OCI-LY3 (cell line): Measurements from ENCODE around the gene ZNF358.

Source experiments
- H2AFZ ChIP-seq: fragments of 200-600, 300-600 bp; shearing (Covaris generic); 2 replicates; pipeline ENCODE4 v1.6.0; 2014; ENCODE audit warnings: antibody characterized with exemption, low read depth, low read length
- H3K27ac ChIP-seq: fragments of 200-600, 300-600 bp; sonication (generic); 2 replicates; pipeline ENCODE4 v1.5.1; 2014; ENCODE audit warnings: mild to moderate bottlenecking, low read length, moderate library complexity, mixed read lengths
- H3K27me3 ChIP-seq: fragments of 200-600, 300-600 bp; sonication (generic); 2 replicates; pipeline ENCODE4 v1.6.1; 2014; ENCODE audit warnings: low read depth, low read length, mixed read lengths
- H3K36me3 ChIP-seq: fragments of 200-600, 300-600 bp; sonication (generic); replicated peaks from 2 replicates; pipeline ENCODE3; 2014; ENCODE audit warnings: low read depth, low read length, mixed read lengths
- H3K4me1 ChIP-seq: fragments of 300-600, 200-600 bp; sonication (generic); 2 replicates; pipeline ENCODE4 v1.6.1; 2014; ENCODE audit warnings: low read length, mixed read lengths
- H3K4me2 ChIP-seq: fragments of 200-600, 300-600 bp; sonication (generic); 2 replicates; pipeline ENCODE4 v1.6.1; 2014; ENCODE audit warnings: low read length, mixed read lengths
- H3K4me3 ChIP-seq: fragments of 300-600, 200-600 bp; sonication (generic); 2 replicates; pipeline ENCODE4 v1.5.1; 2014; ENCODE audit warnings: antibody characterized with exemption, mild to moderate bottlenecking, low read length, moderate library complexity
- H3K79me2 ChIP-seq: fragments of 300-600, 200-600 bp; shearing (Covaris generic); 2 replicates; pipeline ENCODE4 v1.6.1; 2014; ENCODE audit warnings: mild to moderate bottlenecking, low read length, mixed read lengths
- H3K9ac ChIP-seq: fragments of 300-600, 200-600 bp; shearing (Covaris generic); 2 replicates; pipeline ENCODE4 v1.6.0; 2014; ENCODE audit warnings: mild to moderate bottlenecking, low read length, moderate library complexity
- H3K9me3 ChIP-seq: fragments of 200-600, 300-600 bp; shearing (Covaris generic); 2 replicates; pipeline ENCODE4 v1.6.1; 2014; ENCODE audit warnings: low read length, mixed read lengths; ENCODE audit not compliant: insufficient read depth
- H4K20me1 ChIP-seq: fragments of 200-600, 300-600 bp; sonication (generic); 2 replicates; pipeline ENCODE4 v1.6.1; 2016; ENCODE audit warnings: low read length, mixed read lengths; ENCODE audit not compliant: insufficient read depth
- CTCF ChIP-seq: fragments of 200-600, 300-600 bp; sonication (generic); IDR thresholded peaks from 2 replicates; pipeline ENCODE4 v1.5.1; 2014; ENCODE audit warnings: antibody characterized with exemption, low read length, low read depth
- EZH2phosphoT487 ChIP-seq: fragments of 200-600 bp; shearing (Covaris generic); IDR thresholded peaks from 2 replicates; pipeline ENCODE4 v1.6.1; 2018; ENCODE audit warnings: antibody characterized with exemption, mixed run types, low read depth

ZNF358 gene

DNA sequence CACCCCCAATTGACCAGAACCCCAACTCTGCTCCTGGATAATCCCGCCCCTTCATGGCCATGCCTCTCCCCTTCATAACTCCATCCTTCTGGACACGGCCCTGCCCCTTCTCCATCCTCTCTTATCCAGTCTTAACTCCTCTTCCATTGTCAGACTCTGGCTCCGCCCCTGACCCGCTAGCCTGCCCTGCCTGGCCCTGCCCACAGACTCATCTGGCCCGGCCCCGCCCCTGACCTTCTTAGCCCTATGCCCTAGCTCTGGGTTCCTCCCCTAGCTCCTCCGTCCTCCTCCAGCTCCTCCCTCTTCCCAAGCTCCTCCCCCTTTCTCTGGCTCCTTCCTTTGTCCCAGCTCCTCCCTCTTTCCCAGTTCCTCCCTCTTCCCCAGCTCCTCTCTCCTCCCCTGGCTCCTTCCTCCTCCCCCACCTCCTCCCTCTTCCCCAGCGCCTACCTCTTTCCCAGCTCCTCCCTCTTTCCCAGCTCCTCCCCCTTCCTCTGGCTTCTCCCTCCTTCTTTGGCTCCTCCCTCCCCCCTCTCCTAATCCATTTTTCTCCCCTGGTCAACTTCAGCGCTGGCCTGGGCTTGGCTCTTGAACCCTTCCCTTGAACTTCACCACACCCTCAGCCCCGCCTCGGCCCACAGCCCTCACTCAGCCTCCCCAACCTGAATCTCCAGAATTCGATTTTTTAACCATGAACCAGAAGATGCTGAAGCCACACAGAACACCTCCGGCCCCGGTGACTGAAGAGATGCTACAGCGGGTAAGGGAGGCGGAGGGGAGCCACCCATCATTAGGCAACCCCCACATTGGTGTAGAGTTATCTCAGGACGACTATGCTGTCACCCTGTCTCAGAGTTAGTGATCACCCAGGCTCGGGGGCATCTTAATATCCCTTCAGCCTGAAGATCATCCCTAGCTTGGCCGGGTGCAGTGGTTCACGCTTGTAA, 9.2 kb upstream of the ZNF358 start:
- Histone ChIP-seq H3K4me3 (no peak overlapping the region), H3K9me3 (no peaks in the 10 kb centered on the region), H3K27ac (no peak overlapping the region), H3K9ac (no peak overlapping the region), H4K20me1 (no peaks in the 10 kb centered on the region), H2AFZ (no peak overlapping the region), H3K79me2 (no peaks in the 10 kb centered on the region), H3K4me1 (no peaks in the 10 kb centered on the region), H3K27me3 (no peaks in the 10 kb centered on the region), H3K36me3 (no peaks in the 10 kb centered on the region), H3K4me2 (no peak overlapping the region)
- TF ChIP-seq CTCF (no peak), EZH2phosphoT487 (no peak)

- Histone ChIP-seq H3K9ac (no peak overlapping the region), H2AFZ (no peak overlapping the region), H3K4me3 (no peak overlapping the region), H3K36me3 (no peaks in the 10 kb centered on the region), H3K27ac (no peak overlapping the region), H3K9me3 (no peaks in the 10 kb centered on the region), H3K4me1 (no peaks in the 10 kb centered on the region), H3K27me3 (no peaks in the 10 kb centered on the region), H3K4me2 (no peak overlapping the region), H4K20me1 (no peaks in the 10 kb centered on the region), H3K79me2 (no peaks in the 10 kb centered on the region)
- TF ChIP-seq CTCF: no peak
- no peak for TF ChIP-seq EZH2phosphoT487
Measured at GRCh38 chr19:7507884-7508283, 8.0 kb upstream of the ZNF358 start.

GRCh38 chr19:7509625-7510024, 6.3 kb upstream of the ZNF358 start:
- H3K27me3 ChIP-seq: peaks cover 7% of the 10 kb centered on the region; the same call in 1 of the 2 replicates
- no peaks in the 10 kb centered on the region for H3K4me1 ChIP-seq
- no peak overlapping the region for H3K9ac ChIP-seq
- no peak overlapping the region for H2AFZ ChIP-seq
- H3K36me3 ChIP-seq: no peaks in the 10 kb centered on the region
- no peaks in the 10 kb centered on the region for H3K9me3 ChIP-seq
- no peak overlapping the region for H3K4me3 ChIP-seq
- no peak overlapping the region for H3K27ac ChIP-seq
- H4K20me1 ChIP-seq: no peaks in the 10 kb centered on the region
- TF ChIP-seq EZH2phosphoT487 (no peak), CTCF (no peak)
- no peaks in the 10 kb centered on the region for H3K79me2 ChIP-seq
- H3K4me2 ChIP-seq: no peak overlapping the region

DNA sequence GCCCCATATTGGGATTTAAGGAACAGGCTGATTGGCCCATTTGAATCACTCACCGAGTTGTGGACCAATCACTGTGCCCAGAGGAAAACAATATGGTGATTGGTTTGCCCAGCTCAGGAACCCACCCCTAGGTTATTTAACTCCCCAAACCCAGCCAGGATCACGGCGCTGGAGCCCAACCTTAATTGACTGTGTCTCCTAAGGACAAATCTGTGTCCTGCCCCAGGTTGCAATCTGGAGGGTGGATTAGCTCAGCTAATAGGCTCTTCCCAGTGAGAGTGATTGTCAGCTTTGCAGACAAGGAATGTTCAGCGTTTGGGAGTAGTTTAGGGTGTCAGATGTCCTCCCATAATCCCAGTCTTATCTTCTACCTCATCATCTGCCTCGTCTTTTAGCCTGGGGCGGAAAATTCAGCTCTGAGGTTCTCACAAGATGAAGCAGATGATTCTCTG, 3.5 kb upstream of the ZNF358 start:
- no peak overlapping the region for H2AFZ ChIP-seq
- H3K27me3 ChIP-seq: peaks cover 7% of the 10 kb centered on the region; the same call in 1 of the 2 replicates
- TF ChIP-seq CTCF (no peak), EZH2phosphoT487 (no peak)
- H4K20me1 ChIP-seq: no peaks in the 10 kb centered on the region
- no peak overlapping the region for H3K4me2 ChIP-seq
- H3K4me3 ChIP-seq: no peak overlapping the region
- no peaks in the 10 kb centered on the region for H3K9me3 ChIP-seq
- no peak overlapping the region for H3K9ac ChIP-seq
- no peaks in the 10 kb centered on the region for H3K36me3 ChIP-seq
- H3K79me2 ChIP-seq: no peaks in the 10 kb centered on the region
- H3K4me1 ChIP-seq: no peaks in the 10 kb centered on the region
- H3K27ac ChIP-seq: no peak overlapping the region
